GM12892 (cell line): Measurements from ENCODE around the gene TPCN1.

Experiments
- DNase-seq: peaks from one replicate; pipeline ENCODE4 v3.0.0; 2011; ENCODE audit not compliant: insufficient read length
- FAIRE-seq: peaks from 2 replicates; lab custom pipeline; 2011; peaks lifted over from hg19 to GRCh38; lab: Jason Lieb, UNC
- POLR2A ChIP-seq: IDR thresholded peaks from 2 replicates; pipeline ENCODE4 v1.6.1; 2011; ENCODE audit warnings: low read depth, low read length, control low read depth
- POLR2AphosphoS5 ChIP-seq: IDR thresholded peaks from 2 replicates; pipeline ENCODE4 v1.6.1; 2011; ENCODE audit warnings: low read depth, low read length, control low read depth
- TAF1 ChIP-seq: IDR thresholded peaks from 2 replicates; pipeline ENCODE4 v1.6.1; 2011; ENCODE audit warnings: low read depth, mild to moderate bottlenecking, control low read depth, low read length, borderline replicate concordance

The TPCN1 gene

GRCh38 chr12:113216027-113216426 lies 5.2 kb upstream of the TPCN1 start:
- DNase-seq (no peak), FAIRE-seq (no peak)

DNA sequence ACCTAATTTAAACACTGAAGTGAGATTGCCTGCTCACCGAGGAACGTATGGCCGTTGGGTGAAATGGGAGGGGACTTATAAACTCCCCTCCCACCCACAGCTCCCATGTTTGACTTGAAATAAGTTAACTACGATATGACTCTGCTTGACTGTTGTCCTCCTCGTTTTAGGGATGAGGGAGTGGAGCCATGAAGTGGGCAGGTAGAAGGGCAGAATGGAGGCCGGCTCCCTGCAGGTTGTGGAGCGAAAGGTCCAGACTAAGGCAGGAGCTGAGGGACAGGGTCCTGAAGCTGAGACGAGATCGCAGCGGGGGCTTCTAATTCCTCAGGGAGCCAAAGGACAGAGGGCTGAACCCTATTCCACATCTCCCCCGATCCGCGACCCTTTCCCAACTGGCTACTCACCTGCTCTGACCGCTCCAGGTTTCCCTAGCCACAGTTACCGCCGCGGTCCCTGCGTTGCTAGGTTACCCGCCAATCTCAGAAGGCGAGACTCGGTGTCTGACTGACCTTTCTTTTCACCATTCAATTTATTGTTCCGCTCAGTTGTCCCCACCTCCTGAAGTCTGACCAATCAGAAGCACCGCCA lies 577 bp upstream of the TPCN1 start:
- DNase-seq (no peak), FAIRE-seq (no peak)
- TF ChIP-seq TAF1: no peak
- no peak for TF ChIP-seq POLR2A
- no peak for TF ChIP-seq POLR2AphosphoS5

More at GRCh38 chr12:113216027-113216426, 5.2 kb upstream of the TPCN1 start:
- no peak for TF ChIP-seq TAF1
- TF ChIP-seq POLR2A: no peak
- no peak for TF ChIP-seq POLR2AphosphoS5

DNA sequence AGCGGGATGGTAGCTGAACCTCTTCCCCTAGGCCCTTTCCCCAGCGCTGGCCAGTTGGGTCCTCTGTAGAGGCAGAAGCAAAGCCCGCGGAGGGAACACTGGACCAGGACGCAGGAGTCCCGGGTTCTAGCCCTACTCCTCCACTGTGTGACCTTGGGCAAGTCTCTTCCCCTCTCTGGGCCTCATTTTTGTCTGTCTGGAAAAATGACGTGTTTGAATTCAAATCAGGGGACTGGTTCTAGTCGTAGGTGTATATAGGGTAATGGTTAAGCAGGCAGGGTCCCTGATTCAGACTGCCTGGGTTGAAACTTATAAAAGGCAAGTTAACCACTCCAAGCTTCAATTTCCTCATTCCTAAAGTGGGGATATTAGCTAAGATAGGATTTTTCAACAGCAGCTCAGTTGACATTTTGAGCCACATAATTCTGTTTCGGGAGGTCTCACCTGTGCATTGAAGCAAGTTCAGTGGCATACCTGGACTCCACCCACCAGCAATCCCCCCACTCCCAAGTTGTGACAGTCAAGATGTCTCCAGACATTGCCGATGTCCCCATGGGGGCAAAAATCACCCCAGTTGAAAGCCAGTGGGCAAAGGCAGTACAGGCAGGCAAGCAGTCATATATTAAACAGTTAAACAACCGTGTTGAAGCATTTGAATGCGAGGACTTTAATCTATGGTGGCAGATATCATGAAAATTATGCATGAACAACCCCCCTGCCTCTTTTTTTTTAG lies 899 bp downstream of the TPCN1 start:
- peak; percentile 40 for FAIRE-seq
- DNase-seq: no peak
- TF ChIP-seq POLR2A: no peak; the same call in 1 of the 2 replicates
- no peak; the same call in none of the 2 replicates for TF ChIP-seq POLR2AphosphoS5
- no peak for TF ChIP-seq TAF1

DNA sequence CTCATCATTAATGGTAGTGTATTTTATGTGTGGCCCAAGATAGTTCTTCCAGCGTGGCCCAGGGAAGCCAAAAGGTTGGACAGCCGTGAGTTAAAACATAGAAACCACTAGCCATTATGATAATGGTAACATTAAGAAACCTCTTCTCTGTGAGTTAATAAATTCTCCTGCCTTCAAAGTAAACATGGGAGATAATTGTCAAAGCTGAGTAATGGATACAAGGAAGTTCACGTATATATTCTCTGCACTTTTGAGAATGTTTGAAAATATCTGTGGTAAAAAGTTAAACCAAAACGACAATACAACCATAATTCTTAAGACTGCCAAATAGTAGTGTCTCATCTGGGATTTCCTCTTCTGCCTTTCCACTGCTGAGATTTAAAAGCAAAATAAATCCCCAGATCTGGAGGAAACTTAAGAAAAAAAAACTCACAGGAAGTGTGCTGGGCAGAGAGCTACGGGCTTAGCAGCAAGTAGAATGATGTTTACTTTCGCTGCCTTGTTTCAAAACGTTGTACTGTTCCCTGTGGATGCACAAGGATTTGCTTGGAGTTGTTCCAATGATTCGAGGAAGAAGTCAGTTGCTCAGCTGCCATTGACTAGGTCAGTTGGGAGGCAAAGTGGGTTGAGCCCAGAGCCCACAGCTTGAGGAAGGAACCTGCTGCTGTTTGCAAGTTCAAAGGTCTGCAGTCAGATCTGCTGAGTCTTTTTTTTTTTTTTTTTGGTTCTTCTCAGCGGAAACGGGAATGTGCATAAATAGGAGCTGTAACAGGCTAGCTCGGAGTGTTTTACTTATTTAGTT lies 1.7 kb downstream of the TPCN1 start:
- DNase-seq: no peak
- peak; percentile 40 for FAIRE-seq
- TF ChIP-seq POLR2AphosphoS5 (no peak), POLR2A (peak; percentile 25; the same call in 1 of the 2 replicates), TAF1 (no peak)

DNA sequence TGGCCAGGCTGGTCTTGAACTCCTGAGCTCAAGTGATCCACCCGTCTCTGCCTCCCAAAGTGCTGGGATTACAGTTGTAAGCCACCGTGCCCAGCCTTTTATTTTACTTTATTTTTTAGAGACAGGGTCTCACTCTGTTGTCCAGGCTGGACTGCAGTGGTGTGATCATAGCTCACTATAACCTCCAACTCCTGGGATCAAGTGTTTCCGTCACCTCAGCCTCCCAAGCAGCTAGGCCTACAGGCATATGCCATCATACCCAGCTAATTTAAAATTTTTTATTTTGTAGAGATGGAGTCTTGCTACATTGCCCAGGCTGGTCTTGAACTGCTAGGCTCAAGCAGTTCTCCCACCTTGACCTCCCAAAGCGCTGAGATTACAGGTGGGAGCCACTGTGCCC lies 3.7 kb downstream of the TPCN1 start:
- DNase-seq (no peak), FAIRE-seq (no peak)
- TF ChIP-seq POLR2A: no peak
- TF ChIP-seq POLR2AphosphoS5: no peak
- no peak for TF ChIP-seq TAF1

DNA sequence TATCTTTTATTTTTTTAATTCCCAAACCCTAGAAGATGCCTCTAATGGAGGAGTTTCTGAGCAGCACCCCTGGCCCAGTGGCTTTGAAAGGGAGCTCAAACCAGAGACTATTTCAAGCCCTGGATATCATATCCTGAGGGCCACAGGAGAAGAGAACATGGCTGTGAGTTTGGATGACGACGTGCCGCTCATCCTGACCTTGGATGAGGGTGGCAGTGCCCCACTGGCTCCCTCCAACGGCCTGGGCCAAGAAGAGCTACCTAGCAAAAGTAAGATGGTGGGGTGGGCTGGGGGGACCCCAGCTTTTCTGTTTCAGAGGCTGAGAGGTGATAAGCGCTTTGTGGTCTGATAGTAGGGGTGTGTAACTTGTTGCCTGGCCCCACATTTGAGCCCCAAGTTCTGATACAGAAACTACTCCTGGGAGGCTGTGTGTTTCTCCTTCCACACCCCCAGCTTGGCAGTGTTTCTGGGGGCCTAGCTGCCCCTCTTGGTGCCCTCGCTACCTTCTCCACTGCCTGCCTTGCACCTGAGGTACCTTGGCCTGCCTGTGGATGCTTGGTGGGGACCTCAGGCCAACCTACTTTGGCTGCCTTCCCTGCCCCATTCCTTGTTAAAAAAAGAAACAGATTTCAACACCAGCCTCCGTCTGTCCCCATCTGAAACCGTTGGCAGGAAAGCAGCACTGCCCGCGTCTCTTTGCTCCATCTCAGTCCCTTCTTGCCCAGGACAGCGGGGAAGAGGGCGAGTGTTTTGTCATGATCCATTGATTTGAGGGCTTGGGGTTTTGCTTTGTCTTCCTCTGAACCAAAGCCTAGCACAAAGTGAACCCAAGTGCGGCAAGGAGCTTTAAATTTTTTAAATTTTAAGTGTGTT lies 5.7 kb downstream of the TPCN1 start:
- TF ChIP-seq TAF1 (no peak), POLR2AphosphoS5 (no peak), POLR2A (no peak)
- no peak for DNase-seq

GRCh38 chr12:113227686-113228391 lies 6.6 kb downstream of the TPCN1 start:
- TF ChIP-seq POLR2A (no peak), POLR2AphosphoS5 (no peak), TAF1 (no peak)
- no peak for FAIRE-seq
- DNase-seq: no peak

More for the DNA sequence above, 5.7 kb downstream of the TPCN1 start:
- FAIRE-seq: no peak

DNA sequence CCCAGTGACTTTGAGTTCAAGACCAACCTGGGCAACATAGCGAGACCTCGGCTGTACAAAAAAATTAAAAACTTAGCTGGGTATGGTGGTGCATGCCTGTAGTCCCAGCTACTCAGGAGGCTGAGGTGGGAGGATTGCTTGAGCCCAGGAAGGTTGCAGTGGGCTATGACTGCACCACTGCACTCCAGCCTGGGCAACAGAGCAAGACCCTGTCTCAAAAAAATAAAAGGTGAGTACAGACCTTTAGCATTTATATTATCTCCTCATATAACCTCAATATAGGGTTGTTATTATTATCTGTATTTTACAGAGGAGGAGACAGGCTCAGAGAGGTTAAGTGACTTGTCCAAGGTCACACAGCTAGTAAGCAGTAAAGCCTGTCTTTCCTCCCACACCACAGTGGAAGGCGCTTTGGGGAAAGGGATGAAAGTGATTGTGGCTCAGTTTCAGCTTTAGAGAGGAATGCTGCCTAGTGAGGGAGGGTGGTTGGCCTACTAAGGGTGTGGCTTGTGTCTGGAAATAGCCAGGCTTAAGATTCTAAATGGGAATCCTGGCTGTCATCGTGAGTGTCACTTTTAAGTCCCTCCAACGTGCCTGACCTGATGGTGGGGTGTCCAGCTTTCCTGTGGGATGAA lies 7.2 kb downstream of the TPCN1 start:
- TF ChIP-seq POLR2A (no peak), POLR2AphosphoS5 (no peak), TAF1 (no peak)
- FAIRE-seq: peak; percentile 24
- DNase-seq: no peak

DNA sequence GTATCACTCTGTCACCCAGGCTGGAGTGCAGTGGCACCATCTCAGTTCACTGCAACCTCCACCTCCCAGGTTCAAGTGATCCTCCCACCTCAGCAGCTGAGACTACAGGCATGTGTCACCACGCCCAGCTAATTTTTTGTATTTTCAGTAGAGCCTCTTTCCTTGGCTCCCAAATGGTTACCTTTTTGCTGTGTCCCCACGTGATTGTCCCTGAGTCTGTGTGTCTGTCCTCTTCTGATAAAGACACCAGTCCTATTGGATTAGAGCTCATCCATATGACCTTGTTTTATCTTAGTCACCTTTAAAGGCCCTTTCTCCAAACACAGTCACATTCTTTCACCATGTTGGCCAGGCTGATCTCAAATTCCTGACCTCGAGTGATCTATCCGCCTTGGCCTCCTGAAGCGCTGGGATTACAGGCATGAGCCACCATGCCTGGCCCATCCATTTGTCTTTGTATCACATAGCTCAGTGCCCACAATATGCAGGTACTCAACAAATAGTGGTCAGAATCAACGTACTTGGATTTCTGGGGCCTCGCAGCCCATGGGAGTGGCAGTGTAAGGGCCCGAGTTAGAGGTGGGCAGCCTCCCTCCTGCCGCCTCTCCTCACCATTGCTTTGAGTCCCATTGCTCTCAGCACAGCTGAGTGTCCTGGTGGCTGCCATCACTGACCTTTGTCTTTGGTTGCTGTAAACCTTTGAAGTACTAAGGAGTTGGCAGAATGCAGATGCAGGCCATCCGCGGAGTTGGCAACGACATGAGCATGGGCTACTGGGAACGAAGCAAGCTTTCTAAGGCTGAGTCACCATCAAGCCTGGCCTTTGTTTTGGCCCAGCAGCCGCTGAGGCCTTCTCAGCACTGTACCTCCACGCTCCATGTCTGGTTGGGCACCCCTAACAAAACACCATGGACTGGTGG lies 9.3 kb downstream of the TPCN1 start:
- DNase-seq (no peak), FAIRE-seq (peak; percentile 5)
- TF ChIP-seq TAF1 (no peak), POLR2A (no peak), POLR2AphosphoS5 (no peak)
